Right cardiac atrium (tissue), 5 donors: ENCODE measurements around the gene TNFSF12. TPM values are rescaled to one million over a fixed set of nuclear protein-coding genes. Genes with fewer than 3 reads are reported as not detected.

Source experiments
- ATAC-seq, 2 donors: fragments of 200-7000 bp; cut with Tn5 transposase; one replicate each; pipeline versions ENCODE4 v1.8.0 to v1.9.1; 2020; ENCODE audit warnings: moderate library complexity in 2 of 2, mild to moderate bottlenecking in 1 of 2
- DNase-seq, 3 donors: peaks; one replicate each; pipeline ENCODE4 v3.0.0-alpha.2; 2020
- H3K27ac ChIP-seq: one replicate; pipeline ENCODE4 v1.5.1; 2013; ENCODE audit warnings: mild to moderate bottlenecking, low read length, control low read depth, moderate library complexity
- H3K27me3 ChIP-seq: one replicate; pipeline ENCODE4 v1.6.1; 2013; ENCODE audit not compliant: control insufficient read depth, insufficient read depth
- H3K4me1 ChIP-seq: one replicate; pipeline ENCODE4 v1.6.1; 2013; ENCODE audit warnings: low read length; ENCODE audit not compliant: control insufficient read depth, insufficient read depth
- H3K4me3 ChIP-seq: one replicate; pipeline ENCODE4 v1.5.1; 2013; ENCODE audit warnings: low read length, control low read depth
- H3K9me3 ChIP-seq: one replicate; pipeline ENCODE4 v1.6.1; 2013; ENCODE audit warnings: low read length; ENCODE audit not compliant: control insufficient read depth
- WGBS: extraction: QIAGEN DNeasy Blood & Tissue Kit; methylation state at CpG from one replicate; pipeline ENCODE4 v1.1.7; 2013; 5-methylcytosine and 5-hydroxymethylcytosine counted together
- intact Hi-C, 4 donors: fragments of 100-400 bp; cut with DNase I; formaldehyde crosslinking; loops; one replicate each; pipeline versions ENCODE4 v1.11.0 to v1.14.0; 2022 to 2023
- polyA plus RNA-seq: library from polyadenylated mRNA; stranded (reverse); fragments of 200-250 nt; gene quantifications from one replicate; pipeline ENCODE4 v1.2.3, GENCODE V29; 2013
- total RNA-seq, 4 donors: library from RNA; stranded (reverse); fragmentation: NEBNext Ultra II Directional; extraction: Animal tissue kit (Norgen Biotek cat#: 25700); gene quantifications; one replicate each; pipeline ENCODE4 v1.2.1, GENCODE V29; 2021
- donor health status: healthy with polysubstance abuse.
- donor health status: DM: no; HTN: yes; CAD: no.
- donor health status: DM: no; HTN: no; CAD: no.
- donor health status: DM: no; HTN: yes; CAD: no; lungs with severe emphysema.
- donor health status: DM: yes; HTN: yes; CAD: no.

TNFSF12 gene
- total and polyA plus RNA-seq, 5 donors, result 42.9 to 58.4 (median 51.5) TPM

DNA sequence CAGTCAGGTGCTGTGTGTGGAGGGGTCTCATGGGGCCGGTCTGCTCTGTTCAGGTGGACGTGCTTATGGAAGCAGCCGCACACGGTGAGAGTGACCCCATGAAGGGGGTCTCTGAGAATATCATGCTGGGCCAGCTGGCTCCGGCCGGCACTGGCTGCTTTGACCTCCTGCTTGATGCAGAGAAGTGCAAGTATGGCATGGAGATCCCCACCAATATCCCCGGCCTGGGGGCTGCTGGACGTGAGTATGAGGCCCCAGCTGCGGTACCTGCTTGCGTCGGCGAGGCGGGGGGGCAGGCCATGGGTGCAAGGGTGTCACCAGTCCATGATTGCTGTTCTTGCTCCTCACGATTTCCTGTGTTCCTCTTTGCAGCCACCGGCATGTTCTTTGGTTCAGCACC, 36.8 kb upstream of the TNFSF12 start:
- H3K9me3 ChIP-seq, result no peaks in the 10 kb centered on the region
- DNase-seq, result no peak
- ATAC-seq, result peak in 1 of 2 donors; percentile 7
- no peak overlapping the region for H3K27ac ChIP-seq
- 90% methylated on average over 15 of the region's 15 CpGs for WGBS
- intact Hi-C loops, result loop anchor here in 1 of 4 donors (5.0 kb wide), 1 partner anchor 50 kb away; the partner anchor contains the start of gene SENP3
- H3K27me3 ChIP-seq, result no peaks in the 10 kb centered on the region
- H3K4me1 ChIP-seq, result no peaks in the 10 kb centered on the region
- no peak overlapping the region for H3K4me3 ChIP-seq

- Histone ChIP-seq H3K27me3 (no peaks in the 10 kb centered on the region), H3K27ac (no peak overlapping the region), H3K9me3 (no peaks in the 10 kb centered on the region), H3K4me3 (no peak overlapping the region), H3K4me1 (no peaks in the 10 kb centered on the region)
- no peak for DNase-seq
- WGBS, result 85% methylated on average over 20 of the region's 20 CpGs
- ATAC-seq, result no peak
- intact Hi-C loops, result loop anchor here in 1 of 4 donors (5.0 kb wide), 1 partner anchor 49 kb away; the partner anchor contains the start of gene SENP3
These were observed 35.9 kb upstream of the TNFSF12 start for GRCh38 chr17:7512824-7513540.

GRCh38 chr17:7513850-7514419, 34.9 kb upstream of the TNFSF12 start:
- Histone ChIP-seq H3K4me1 (no peaks in the 10 kb centered on the region), H3K9me3 (no peaks in the 10 kb centered on the region), H3K27me3 (no peaks in the 10 kb centered on the region), H3K4me3 (no peak overlapping the region), H3K27ac (no peak overlapping the region)
- WGBS, result 73% methylated on average over 17 of the region's 17 CpGs
- intact Hi-C loops, result loop anchor here in 2 of 4 donors (2.0 to 5.0 kb wide), 2 partner anchors 47 to 48 kb away; partner anchors contain the start of gene SENP3 (in 2 of the 2)
- peak in 1 of 2 donors; percentile 13 for ATAC-seq
- DNase-seq, result peak in 1 of 3 donors; percentile 50

- intact Hi-C loops, result loop anchor here in 3 of 4 donors (2.0 to 5.0 kb wide), 2 partner anchors 41 to 45 kb away; partner anchors contain the start of genes TNFSF13 (in 2 of the 3) and SENP3 (in 1 of the 3)
- no peaks in the 10 kb centered on the region for H3K4me1 ChIP-seq
- DNase-seq (no peak), ATAC-seq (no peak)
- H3K27ac ChIP-seq, result no peak overlapping the region
- no peaks in the 10 kb centered on the region for H3K27me3 ChIP-seq
- no peaks in the 10 kb centered on the region for H3K9me3 ChIP-seq
- no peak overlapping the region for H3K4me3 ChIP-seq
- 86% methylated on average over 13 of the region's 13 CpGs for WGBS
These were observed 32.8 kb upstream of the TNFSF12 start for GRCh38 chr17:7515911-7516610.

DNA sequence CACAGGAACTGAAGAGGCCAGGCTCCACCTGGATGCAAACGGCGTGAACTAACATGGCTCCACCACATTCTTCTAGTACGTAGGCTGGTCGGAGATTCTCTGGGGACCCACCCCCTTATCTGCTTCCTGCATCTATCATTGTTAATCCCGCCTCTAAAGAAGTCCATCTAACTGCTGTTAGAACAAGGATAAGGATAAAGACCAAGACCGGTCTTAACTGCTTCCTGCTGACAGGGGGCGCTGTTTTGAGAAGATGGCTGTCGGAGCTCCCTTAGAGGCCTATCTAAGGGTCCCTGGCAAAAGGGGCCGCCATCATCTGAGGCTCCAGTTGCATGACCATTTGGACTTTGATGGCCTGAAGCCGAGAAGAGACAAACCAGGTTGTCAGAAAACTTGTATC, 25.8 kb upstream of the TNFSF12 start:
- peak; percentile 31 to 48 for ATAC-seq
- peak in 1 of 3 donors; percentile 69 for DNase-seq
- no peaks in the 10 kb centered on the region for H3K4me1 ChIP-seq
- 35% methylated on average over 10 of the region's 10 CpGs for WGBS
- intact Hi-C loops, result no loop called here
- H3K4me3 ChIP-seq, result no peak overlapping the region
- no peaks in the 10 kb centered on the region for H3K9me3 ChIP-seq
- H3K27me3 ChIP-seq, result no peaks in the 10 kb centered on the region
- no peak overlapping the region for H3K27ac ChIP-seq

GRCh38 chr17:7528842-7529241, 20.0 kb upstream of the TNFSF12 start:
- Histone ChIP-seq H3K27ac (no peak overlapping the region), H3K4me1 (no peaks in the 10 kb centered on the region), H3K27me3 (no peaks in the 10 kb centered on the region), H3K4me3 (no peak overlapping the region), H3K9me3 (no peaks in the 10 kb centered on the region)
- DNase-seq (no peak), ATAC-seq (no peak)
- intact Hi-C loops, result no loop called here

DNA sequence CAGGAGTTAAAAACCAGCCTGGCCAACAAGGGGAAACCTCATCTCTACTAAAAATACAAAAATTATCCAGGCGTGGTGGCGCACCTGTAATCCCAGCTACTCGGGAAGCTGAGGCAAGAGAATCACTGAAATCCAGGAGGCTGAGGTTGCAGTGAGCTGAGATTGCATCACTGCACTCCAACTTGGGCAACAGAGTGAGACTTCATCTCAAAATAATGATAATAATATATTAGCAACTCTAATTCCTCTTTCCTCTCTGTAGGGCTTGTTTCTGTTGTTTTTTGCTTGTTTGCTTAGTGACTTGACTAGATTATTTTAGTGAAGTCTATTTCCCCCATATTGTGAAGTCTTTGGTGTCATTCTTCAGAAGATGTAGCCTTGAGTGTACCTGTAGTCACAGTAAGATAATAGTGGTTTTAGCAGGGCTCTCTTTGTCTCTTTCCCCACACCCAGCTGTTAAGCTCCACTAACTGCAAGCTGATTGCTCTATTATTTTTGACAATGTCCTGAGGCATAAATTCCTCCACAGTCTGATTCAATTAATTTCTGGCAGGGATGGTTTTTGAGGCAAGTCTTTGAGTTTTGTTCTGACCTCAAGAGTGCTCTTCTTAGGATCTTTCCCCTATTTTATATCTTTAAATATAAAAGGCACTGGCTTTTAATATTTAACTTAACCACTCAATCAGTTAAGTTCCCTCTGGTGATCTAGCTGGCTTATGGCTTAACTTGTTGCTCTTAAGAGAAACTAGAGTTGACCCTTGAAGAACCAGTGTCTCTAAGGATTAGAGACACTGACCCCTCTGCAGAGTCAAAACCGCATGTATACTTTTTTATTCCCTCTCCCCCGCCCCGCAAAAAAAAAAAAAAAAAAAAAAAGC, 18.6 kb upstream of the TNFSF12 start:
- no peaks in the 10 kb centered on the region for H3K4me1 ChIP-seq
- intact Hi-C loops, result no loop called here
- no peak for DNase-seq
- H3K9me3 ChIP-seq, result no peaks in the 10 kb centered on the region
- WGBS, result 92% methylated on average over 6 of the region's 6 CpGs
- no peak overlapping the region for H3K27ac ChIP-seq
- ATAC-seq, result no peak
- no peak overlapping the region for H3K4me3 ChIP-seq
- no peaks in the 10 kb centered on the region for H3K27me3 ChIP-seq

DNA sequence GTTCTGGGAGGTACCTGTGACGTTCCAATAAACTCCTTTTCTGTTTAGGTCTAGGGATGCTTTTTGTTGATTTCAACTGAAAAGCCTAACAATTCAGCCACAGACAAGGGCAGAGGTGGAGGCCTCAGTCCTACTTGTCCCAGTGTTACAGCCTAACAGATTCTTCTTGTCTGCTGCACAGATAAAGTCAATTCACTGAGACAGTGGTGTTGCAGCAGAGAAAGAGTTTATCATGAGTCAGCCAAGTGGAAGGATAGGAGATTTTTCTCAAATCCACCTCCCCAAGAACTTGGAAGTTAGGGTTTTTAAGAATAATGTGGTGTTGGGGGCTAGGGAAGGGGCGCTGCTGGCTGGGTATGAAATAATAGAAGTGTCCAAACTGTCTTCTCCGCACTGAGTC, 10.8 kb upstream of the TNFSF12 start:
- WGBS, result 77% methylated on average over 3 of the region's 3 CpGs
- peaks cover 2% of the 10 kb centered on the region for H3K9me3 ChIP-seq
- H3K4me1 ChIP-seq, result no peaks in the 10 kb centered on the region
- no peak overlapping the region for H3K27ac ChIP-seq
- intact Hi-C loops, result no loop called here
- H3K4me3 ChIP-seq, result no peak overlapping the region
- H3K27me3 ChIP-seq, result no peaks in the 10 kb centered on the region
- ATAC-seq (no peak), DNase-seq (no peak)

GRCh38 chr17:7538891-7539545, 9.8 kb upstream of the TNFSF12 start:
- H3K4me3 ChIP-seq, result no peak overlapping the region
- no peak for DNase-seq
- H3K4me1 ChIP-seq, result peaks cover 2% of the 10 kb centered on the region
- no peak for ATAC-seq
- H3K9me3 ChIP-seq, result peaks cover 2% of the 10 kb centered on the region
- H3K27me3 ChIP-seq, result no peaks in the 10 kb centered on the region
- WGBS, result 77% methylated on average over 11 of the region's 11 CpGs
- no peak overlapping the region for H3K27ac ChIP-seq
- intact Hi-C loops, result no loop called here

- Histone ChIP-seq H3K9me3 (peaks cover 2% of the 10 kb centered on the region), H3K27me3 (no peaks in the 10 kb centered on the region), H3K27ac (no peak overlapping the region), H3K4me3 (no peak overlapping the region), H3K4me1 (peaks cover 4% of the 10 kb centered on the region)
- WGBS, result 93% methylated on average over 9 of the region's 9 CpGs
- intact Hi-C loops, result no loop called here
- ATAC-seq (no peak), DNase-seq (no peak)
These were observed 7.7 kb upstream of the TNFSF12 start for GRCh38 chr17:7541074-7541621.
